BJ (cell line): ENCODE measurements around the gene UBXN4. TPM values are rescaled to one million over a fixed set of nuclear protein-coding genes. Genes with fewer than 3 reads are reported as not detected.

Source experiments
- CTCF ChIA-PET: fragments of 350-600 bp; formaldehyde crosslinking; extraction: SDS; loops from one replicate; lab custom pipeline; 2021; ENCODE audit warnings: antibody characterized with exemption, inconsistent platforms; lab: Yijun Ruan, JAX
- POLR2A ChIA-PET: fragments of 300-600 bp; sonication (Branson Sonifier 250); formaldehyde crosslinking; extraction: SDS; loops from one replicate; lab custom pipeline; 2021; ENCODE audit warnings: antibody characterized with exemption; lab: Charles Lee
- DNase-seq: peaks from one replicate; pipeline ENCODE4 v3.0.0-alpha.2; 2011; ENCODE audit warnings: low read depth
- H3K27me3 ChIP-seq: 2 replicates; pipeline ENCODE4 v1.6.0; 2011; ENCODE audit warnings: low read length; ENCODE audit not compliant: control insufficient read depth, insufficient read depth
- H3K36me3 ChIP-seq: 2 replicates; pipeline ENCODE4 v1.5.1; 2011; ENCODE audit warnings: low read length; ENCODE audit not compliant: control insufficient read depth, insufficient read depth
- H3K4me3 ChIP-seq: 2 replicates; pipeline ENCODE4 v1.5.1; 2011; ENCODE audit warnings: low read depth, mild to moderate bottlenecking, control low read depth, low read length
- polyA plus RNA-seq: library from polyadenylated mRNA; depleted of rRNA; stranded (reverse); fragments of >200 nt; gene quantifications from 2 replicates; pipeline ENCODE4 v1.2.3, GENCODE V29; 2011
- TF ChIP-seq, protein P1 (sequence below): IDR thresholded peaks from 2 replicates; pipeline ENCODE4 v1.5.1; 2011; ENCODE audit warnings: low read depth, mild to moderate bottlenecking, control low read depth, inconsistent platforms, low read length, moderate library complexity; ENCODE audit not compliant: insufficient read depth

Gene UBXN4
- polyA plus RNA-seq, 1 experiment = 51.1 TPM

DNA sequence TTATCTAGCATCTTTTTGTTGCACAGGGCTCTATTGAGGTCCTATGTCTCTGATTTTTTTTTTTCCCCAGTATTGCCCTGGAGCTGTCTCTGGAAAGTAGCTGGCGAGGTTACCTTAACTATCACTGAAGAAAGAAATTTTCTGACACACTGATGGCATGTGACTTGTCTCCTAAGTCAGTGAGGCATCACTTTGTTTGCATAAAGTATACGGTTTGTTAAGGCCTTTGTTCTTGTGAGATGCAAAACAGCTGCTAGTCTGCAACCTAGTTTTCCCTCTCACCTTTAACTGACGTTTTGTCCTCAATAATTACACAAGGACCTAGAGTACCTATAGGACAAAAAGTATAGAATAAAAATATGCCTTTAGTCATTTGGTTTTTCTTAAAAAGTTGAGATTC lies 41.8 kb downstream of the UBXN4 start:
- ChIA-PET CTCF (interaction anchor here (1.3 to 5.5 kb wide), 2 partner anchors 14 to 16 kb away, joined by 4 to 39 read pairs; no protein-coding TSS in a partner anchor), POLR2A (no interaction called here)
- Histone ChIP-seq H3K36me3 (peaks cover 10% of the 10 kb centered on the region), H3K27me3 (no peaks in the 10 kb centered on the region), H3K4me3 (no peak overlapping the region)
- no peak for DNase-seq
- TF ChIP-seq, protein P1, sequence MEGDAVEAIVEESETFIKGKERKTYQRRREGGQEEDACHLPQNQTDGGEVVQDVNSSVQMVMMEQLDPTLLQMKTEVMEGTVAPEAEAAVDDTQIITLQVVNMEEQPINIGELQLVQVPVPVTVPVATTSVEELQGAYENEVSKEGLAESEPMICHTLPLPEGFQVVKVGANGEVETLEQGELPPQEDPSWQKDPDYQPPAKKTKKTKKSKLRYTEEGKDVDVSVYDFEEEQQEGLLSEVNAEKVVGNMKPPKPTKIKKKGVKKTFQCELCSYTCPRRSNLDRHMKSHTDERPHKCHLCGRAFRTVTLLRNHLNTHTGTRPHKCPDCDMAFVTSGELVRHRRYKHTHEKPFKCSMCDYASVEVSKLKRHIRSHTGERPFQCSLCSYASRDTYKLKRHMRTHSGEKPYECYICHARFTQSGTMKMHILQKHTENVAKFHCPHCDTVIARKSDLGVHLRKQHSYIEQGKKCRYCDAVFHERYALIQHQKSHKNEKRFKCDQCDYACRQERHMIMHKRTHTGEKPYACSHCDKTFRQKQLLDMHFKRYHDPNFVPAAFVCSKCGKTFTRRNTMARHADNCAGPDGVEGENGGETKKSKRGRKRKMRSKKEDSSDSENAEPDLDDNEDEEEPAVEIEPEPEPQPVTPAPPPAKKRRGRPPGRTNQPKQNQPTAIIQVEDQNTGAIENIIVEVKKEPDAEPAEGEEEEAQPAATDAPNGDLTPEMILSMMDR = no peak

DNA sequence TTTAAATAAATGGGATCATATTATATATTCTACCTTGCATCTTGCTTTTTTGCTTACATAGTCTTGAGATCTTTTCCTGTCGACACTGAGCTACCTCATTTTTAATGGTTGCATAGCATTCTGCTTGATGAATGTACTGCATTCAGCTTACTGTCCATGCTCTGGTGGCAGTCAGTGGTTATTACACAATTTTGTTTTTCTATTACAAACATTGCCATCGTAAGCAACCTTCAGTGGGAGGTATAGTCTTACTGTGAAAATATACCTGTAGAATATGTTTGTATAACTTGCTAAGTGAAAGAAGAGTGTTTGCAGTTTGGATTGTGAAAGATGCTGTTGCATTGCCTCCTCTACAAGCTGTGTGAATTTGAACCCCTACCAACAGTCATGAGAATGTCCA lies 43.4 kb downstream of the UBXN4 start:
- TF ChIP-seq, protein P1 = 0 out of 2 replicates have a peak, but pooled peaks have one; percentile 18
- Histone ChIP-seq H3K36me3 (peaks cover 8% of the 10 kb centered on the region), H3K4me3 (no peak overlapping the region), H3K27me3 (no peaks in the 10 kb centered on the region)
- ChIA-PET CTCF (interaction anchor here (0.6 to 5.5 kb wide), 2 partner anchors 12 to 36 kb away, joined by 3 to 39 read pairs; no protein-coding TSS in a partner anchor), POLR2A (no interaction called here)
- no peak for DNase-seq

DNA sequence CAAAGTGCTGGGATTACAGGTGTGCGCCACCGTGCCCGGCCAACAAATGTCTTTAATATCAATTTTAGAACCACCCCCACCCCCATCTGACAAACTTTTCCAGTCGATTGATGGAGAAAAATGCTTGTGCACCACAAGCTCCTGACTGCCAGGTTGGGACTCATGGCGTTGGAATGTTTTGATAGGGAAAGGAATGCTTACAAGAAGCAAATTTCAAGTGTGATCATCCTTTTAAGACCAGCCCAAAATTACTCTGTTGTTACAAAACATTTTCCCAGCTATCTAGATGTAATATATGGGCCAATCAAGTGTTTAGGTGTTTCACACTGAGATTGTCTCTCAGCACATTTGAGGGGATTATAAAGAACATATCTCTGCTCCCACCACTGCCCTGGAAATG lies 45.2 kb downstream of the UBXN4 start:
- POLR2A ChIA-PET = interaction anchor here (0.6 kb wide), 1 partner anchor 46 kb away, joined by 17 read pairs; no protein-coding TSS in a partner anchor
- TF ChIP-seq, protein P1 = no peak
- CTCF ChIA-PET = interaction anchor here (2.6 kb wide), 1 partner anchor 11 kb away, joined by 26 read pairs; no protein-coding TSS in a partner anchor
- Histone ChIP-seq H3K4me3 (no peak overlapping the region), H3K36me3 (peaks cover 6% of the 10 kb centered on the region), H3K27me3 (no peaks in the 10 kb centered on the region)
- peak; percentile 73 for DNase-seq

DNA sequence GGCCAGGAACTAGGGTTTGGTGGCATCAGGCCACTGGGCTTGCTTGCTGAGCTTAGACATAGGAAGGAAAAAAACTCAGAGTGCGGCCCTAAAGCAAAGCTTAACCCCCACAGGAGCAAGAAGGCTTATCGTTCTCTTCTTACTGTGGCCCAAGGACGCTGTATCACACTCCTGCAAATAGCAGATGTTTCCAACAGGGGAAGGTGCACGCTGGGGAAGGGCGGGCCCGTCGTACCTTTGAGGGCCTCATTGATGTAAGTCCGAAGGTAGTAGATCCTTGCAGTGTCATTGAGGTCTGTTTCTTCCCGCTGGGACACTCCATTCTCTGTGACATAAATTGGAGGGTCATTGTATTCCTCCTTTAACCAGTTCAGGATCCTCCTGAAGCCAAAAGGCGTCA lies 48.8 kb downstream of the UBXN4 start:
- Histone ChIP-seq H3K27me3 (no peaks in the 10 kb centered on the region), H3K4me3 (no peak overlapping the region), H3K36me3 (no peaks in the 10 kb centered on the region; the same call in 1 of the 2 replicates)
- TF ChIP-seq, protein P1 = no peak
- ChIA-PET POLR2A (no interaction called here), CTCF (no interaction called here)
- DNase-seq = no peak

DNA sequence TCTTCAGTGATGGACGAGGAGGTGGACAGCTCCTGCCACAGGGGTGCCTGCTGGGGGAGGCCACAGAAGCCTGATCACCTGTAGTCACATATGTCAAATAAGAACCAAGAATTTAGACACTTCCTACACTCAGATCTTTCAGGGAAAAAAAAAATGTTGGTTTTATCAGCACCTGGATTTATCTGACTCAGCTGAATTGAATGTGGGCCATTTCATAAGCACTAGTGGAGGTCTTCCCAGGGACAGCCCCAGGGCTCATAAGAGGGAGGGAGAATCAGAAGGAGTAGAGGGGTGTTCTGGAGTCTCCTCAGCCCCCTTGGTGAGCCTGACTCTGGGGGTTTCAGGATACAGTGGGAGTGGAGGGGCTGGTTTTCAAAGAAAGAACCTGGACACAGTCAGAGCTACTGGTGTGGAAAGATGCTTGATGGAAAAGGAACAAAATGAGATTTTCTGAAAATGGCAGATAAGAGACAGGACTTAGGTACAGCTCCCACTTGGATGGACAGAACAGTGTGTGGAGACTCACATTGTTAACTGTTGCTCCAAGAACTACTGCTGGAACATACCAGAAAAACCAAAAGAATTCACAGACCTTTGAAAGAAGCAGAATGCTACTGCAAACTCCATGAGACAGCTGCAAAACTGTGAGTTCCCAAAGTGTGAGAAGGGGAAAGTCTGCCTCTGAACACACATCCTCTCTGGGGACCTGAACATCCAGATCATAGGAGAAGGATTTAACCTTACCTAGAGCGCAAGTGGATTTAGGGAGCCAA lies 49.9 kb downstream of the UBXN4 start:
- Histone ChIP-seq H3K36me3 (no peaks in the 10 kb centered on the region; the same call in 1 of the 2 replicates), H3K27me3 (no peaks in the 10 kb centered on the region), H3K4me3 (no peak overlapping the region)
- TF ChIP-seq, protein P1 = no peak
- ChIA-PET POLR2A (no interaction called here), CTCF (interaction anchor here (0.6 to 0.7 kb wide), 2 partner anchors 46 to 593 kb away, joined by 3 to 4 read pairs; no protein-coding TSS in a partner anchor)
- no peak for DNase-seq
